Kidney epithelial cell (primary cell): ENCODE results near the gene TBX4. TPM values are rescaled to one million over a fixed set of nuclear protein-coding genes. Genes with fewer than 3 reads are reported as not detected.
"Not testable (repeated sequence)": the region's sequence is repeated elsewhere in the genome, so short reads cannot be mapped to it uniquely, and the experiment has no call there.

Experiments used
- DNase-seq: peaks from one replicate; pipeline ENCODE4 v3.0.0-alpha.2; 2010; ENCODE audit warnings: low read depth
- H3K27me3 ChIP-seq: 2 replicates; pipeline ENCODE4 v1.6.0; 2011; ENCODE audit warnings: low read length; ENCODE audit not compliant: control insufficient read depth, insufficient read depth
- H3K36me3 ChIP-seq: 2 replicates; pipeline ENCODE4 v1.5.1; 2011; ENCODE audit warnings: low read length; ENCODE audit not compliant: control insufficient read depth, insufficient read depth
- H3K4me3 ChIP-seq: 2 replicates; pipeline ENCODE4 v1.5.1; 2011; ENCODE audit warnings: low read depth, mild to moderate bottlenecking, control low read depth, low read length
- CTCF ChIP-seq: IDR thresholded peaks from 2 replicates; pipeline ENCODE4 v1.5.1; 2011; ENCODE audit warnings: mild to moderate bottlenecking, moderate library complexity, low read length, control low read depth, inconsistent platforms; ENCODE audit not compliant: insufficient read depth, poor library complexity, severe bottlenecking
- total RNA-seq: library from RNA; depleted of rRNA; stranded (reverse); fragments of >200 nt; gene quantifications from 2 replicates; pipeline ENCODE4 v1.2.3, GENCODE V29; 2015

The TBX4 gene
- total RNA-seq, 1 donor from 2014 or later, result not detected

- Histone ChIP-seq H3K4me3 (no peak overlapping the region), H3K36me3 (no peaks in the 10 kb centered on the region), H3K27me3 (peaks cover 11% of the 10 kb centered on the region)
- DNase-seq, result no peak
- TF ChIP-seq CTCF, result no peak
These were observed 8.1 kb upstream of the TBX4 start for GRCh38 chr17:61444075-61444474.

- Histone ChIP-seq H3K36me3 (no peaks in the 10 kb centered on the region), H3K4me3 (no peak overlapping the region), H3K27me3 (peaks cover 11% of the 10 kb centered on the region)
- no peak for TF ChIP-seq CTCF
- no peak for DNase-seq
These were observed 7.4 kb upstream of the TBX4 start for GRCh38 chr17:61444831-61445230.

DNA sequence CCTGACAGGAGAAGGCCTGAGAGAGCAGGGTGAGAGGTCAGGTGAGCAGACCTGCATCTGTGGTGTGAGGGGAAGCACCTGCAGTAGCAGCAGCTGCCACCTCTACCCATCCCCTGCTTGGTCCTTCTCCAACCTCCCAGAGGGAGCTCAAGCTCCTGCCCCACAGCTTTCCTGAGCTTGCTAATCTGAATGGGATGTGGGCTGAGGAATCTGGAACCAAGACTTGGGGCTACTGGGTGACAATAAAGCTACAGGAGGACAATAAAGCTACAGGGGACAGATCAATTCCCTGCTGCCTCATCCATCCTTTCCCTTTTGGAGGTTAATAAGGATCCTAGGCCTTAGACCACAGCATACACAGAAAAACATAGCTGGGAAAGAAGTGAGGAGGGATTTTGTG lies 4.9 kb upstream of the TBX4 start:
- H3K27me3 ChIP-seq, result peaks cover 31% of the 10 kb centered on the region
- no peak overlapping the region for H3K4me3 ChIP-seq
- no peaks in the 10 kb centered on the region for H3K36me3 ChIP-seq
- DNase-seq, result no peak
- no peak for TF ChIP-seq CTCF

GRCh38 chr17:61448042-61448441 lies 4.2 kb upstream of the TBX4 start:
- Histone ChIP-seq H3K4me3 (no peak overlapping the region), H3K27me3 (peaks cover 35% of the 10 kb centered on the region), H3K36me3 (no peaks in the 10 kb centered on the region)
- DNase-seq, result no peak
- TF ChIP-seq CTCF, result no peak

DNA sequence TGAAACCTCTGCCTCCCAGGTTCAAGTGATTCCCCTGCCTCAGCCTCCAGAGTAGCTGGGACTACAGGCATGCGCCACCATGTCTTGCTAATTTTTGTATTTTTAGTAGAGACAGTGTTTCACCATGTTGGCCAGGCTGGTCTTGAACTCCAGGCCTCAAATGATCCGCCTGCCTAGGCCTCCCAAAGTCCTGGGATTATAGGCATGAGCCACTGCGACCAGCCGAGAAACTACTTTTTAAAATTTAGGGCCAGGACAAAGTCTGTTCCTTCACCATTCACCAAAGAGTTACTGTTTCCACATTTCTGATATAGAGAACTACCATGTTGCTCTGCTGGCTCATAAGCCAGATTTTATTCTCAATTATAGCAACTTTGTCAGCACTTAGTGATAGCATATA lies 3.1 kb upstream of the TBX4 start:
- H3K27me3 ChIP-seq, result peaks cover 40% of the 10 kb centered on the region
- not testable (repeated sequence) for H3K36me3 ChIP-seq, DNase-seq

GRCh38 chr17:61449707-61450640 lies 2.2 kb upstream of the TBX4 start:
- peaks cover 48% of the 10 kb centered on the region for H3K27me3 ChIP-seq
- no peak for DNase-seq
- no peak overlapping the region for H3K4me3 ChIP-seq
- no peak for TF ChIP-seq CTCF
- H3K36me3 ChIP-seq, result no peaks in the 10 kb centered on the region

More for the DNA sequence above, 3.1 kb upstream of the TBX4 start:
- H3K4me3 ChIP-seq, result not testable (repeated sequence)
